Tibial nerve (tissue), 4 donors: ENCODE measurements around the gene ZAR1L.

Experiments used
- EP300 ChIP-seq, 2 donors: sonication (generic); formaldehyde crosslinking; IDR thresholded peaks; one replicate each; pipeline ENCODE4 v1.6.1; 2017; ENCODE audit warnings: antibody characterized with exemption in 2 of 2, mild to moderate bottlenecking in 1 of 2
- POLR2A ChIP-seq, 2 donors: fragments of 450-650 bp; IDR thresholded peaks; one replicate each; pipeline ENCODE4 v1.6.1; 2017; ENCODE audit warnings: antibody characterized with exemption in 2 of 2, mild to moderate bottlenecking in 2 of 2, moderate library complexity in 2 of 2
- TF ChIP-seq, protein P1 (sequence below), 5 experiments: fragments of 200-600 bp in 3 of 5; fragments of 450-650 bp in 2 of 5; sonication (generic) in 3 of 5; IDR thresholded peaks; one replicate each; pipeline ENCODE4 v1.5.1; 2016 to 2019; ENCODE audit warnings: antibody characterized with exemption in 5 of 5, mild to moderate bottlenecking in 3 of 5, moderate library complexity in 2 of 5

GRCh38 chr13:32297206-32297605 lies 18.0 kb downstream of the ZAR1L start:
- TF ChIP-seq, protein P1, sequence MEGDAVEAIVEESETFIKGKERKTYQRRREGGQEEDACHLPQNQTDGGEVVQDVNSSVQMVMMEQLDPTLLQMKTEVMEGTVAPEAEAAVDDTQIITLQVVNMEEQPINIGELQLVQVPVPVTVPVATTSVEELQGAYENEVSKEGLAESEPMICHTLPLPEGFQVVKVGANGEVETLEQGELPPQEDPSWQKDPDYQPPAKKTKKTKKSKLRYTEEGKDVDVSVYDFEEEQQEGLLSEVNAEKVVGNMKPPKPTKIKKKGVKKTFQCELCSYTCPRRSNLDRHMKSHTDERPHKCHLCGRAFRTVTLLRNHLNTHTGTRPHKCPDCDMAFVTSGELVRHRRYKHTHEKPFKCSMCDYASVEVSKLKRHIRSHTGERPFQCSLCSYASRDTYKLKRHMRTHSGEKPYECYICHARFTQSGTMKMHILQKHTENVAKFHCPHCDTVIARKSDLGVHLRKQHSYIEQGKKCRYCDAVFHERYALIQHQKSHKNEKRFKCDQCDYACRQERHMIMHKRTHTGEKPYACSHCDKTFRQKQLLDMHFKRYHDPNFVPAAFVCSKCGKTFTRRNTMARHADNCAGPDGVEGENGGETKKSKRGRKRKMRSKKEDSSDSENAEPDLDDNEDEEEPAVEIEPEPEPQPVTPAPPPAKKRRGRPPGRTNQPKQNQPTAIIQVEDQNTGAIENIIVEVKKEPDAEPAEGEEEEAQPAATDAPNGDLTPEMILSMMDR (IDR thresholded peaks at IDR 0.05), result no peak
- TF ChIP-seq EP300 (IDR thresholded peaks at IDR 0.05), result no peak
- no peak for TF ChIP-seq POLR2A (IDR thresholded peaks at IDR 0.05)
